SK-MEL-5 (cell line): ENCODE results near the gene SLC22A17. TPM values are rescaled to one million over a fixed set of nuclear protein-coding genes. Genes with fewer than 3 reads are reported as not detected.
A peak's percentile ranks its signal among the peaks of the same experiment; 100 is the strongest.
"Not testable (repeated sequence)": the region's sequence is repeated elsewhere in the genome, so short reads cannot be mapped to it uniquely, and the experiment has no call there.

Source experiments
- DNase-seq: peaks from one replicate; pipeline ENCODE4 v3.0.0-alpha.2; 2016; ENCODE audit warnings: low read depth, low spot score
- in situ Hi-C: cut with HindIII; loops from 2 replicates; pipeline ENCODE4 v1.10.0; 2016; ENCODE audit warnings: low sequenced_read_pairs, high pct_unique_total_duplicates, low pct_unique_long_range_greater_than_20kb
- polyA plus RNA-seq, 2 experiments: library from polyadenylated mRNA; depleted of rRNA; stranded (reverse); fragments of >200 nt; gene quantifications; 2 replicates each; pipeline ENCODE4 v1.2.3, GENCODE V29; 2015
- total RNA-seq: library from RNA; depleted of rRNA; stranded (reverse); fragments of >200 nt; shearing (Covaris generic); gene quantifications from 2 replicates; pipeline ENCODE4 v1.2.3, GENCODE V29; 2014; rRNA removed

The SLC22A17 gene
- total RNA-seq = 9.5 and 10.7 TPM in 2 replicates
- polyA plus RNA-seq (2015; cell fraction: cytosol; rRNA removed) = 16.8 and 18.6 TPM in 2 replicates
- 23.5 and 27.4 TPM in 2 replicates for polyA plus RNA-seq (2015; cell fraction: nucleus; rRNA removed)

GRCh38 chr14:23352506-23353432, at the start of gene SLC22A17:
Gene SLC22A17, minus strand, starts transcription at chr14:23352887.
- DNase-seq = peak; percentile 74
- in situ Hi-C loops = no loop called here

GRCh38 chr14:23401291-23401690, 48.6 kb upstream of the SLC22A17 start:
- in situ Hi-C loops = no loop called here
- DNase-seq = no peak

- DNase-seq, in situ Hi-C loops: not testable (repeated sequence)
These were observed 47.9 kb upstream of the SLC22A17 start for GRCh38 chr14:23400496-23401149.

- in situ Hi-C loops = no loop called here
- DNase-seq = no peak
These were observed 46.9 kb upstream of the SLC22A17 start for GRCh38 chr14:23399591-23399990.

GRCh38 chr14:23399136-23399535, 46.4 kb upstream of the SLC22A17 start:
- DNase-seq = no peak
- in situ Hi-C loops = no loop called here

GRCh38 chr14:23398348-23398747, 45.7 kb upstream of the SLC22A17 start:
- no peak for DNase-seq
- in situ Hi-C loops = no loop called here

- in situ Hi-C loops = no loop called here
These were observed 44.2 kb upstream of the SLC22A17 start for GRCh38 chr14:23396781-23397407.

GRCh38 chr14:23396126-23396525, 43.4 kb upstream of the SLC22A17 start:
- in situ Hi-C loops = no loop called here
- no peak for DNase-seq

More at GRCh38 chr14:23396781-23397407, 44.2 kb upstream of the SLC22A17 start:
- DNase-seq = no peak

- in situ Hi-C loops = no loop called here
These were observed 39.9 kb upstream of the SLC22A17 start for GRCh38 chr14:23392613-23393012.

GRCh38 chr14:23389871-23390270, 37.2 kb upstream of the SLC22A17 start:
- in situ Hi-C loops, DNase-seq: not testable (repeated sequence)

More at GRCh38 chr14:23392613-23393012, 39.9 kb upstream of the SLC22A17 start:
- DNase-seq = no peak

GRCh38 chr14:23389396-23389795, 36.7 kb upstream of the SLC22A17 start:
- no peak for DNase-seq
- in situ Hi-C loops = no loop called here

- in situ Hi-C loops = no loop called here
- no peak for DNase-seq
These were observed 36.3 kb upstream of the SLC22A17 start for GRCh38 chr14:23388996-23389395.

- DNase-seq = no peak
- in situ Hi-C loops = no loop called here
These were observed 35.5 kb upstream of the SLC22A17 start for GRCh38 chr14:23387916-23388882.

GRCh38 chr14:23386999-23387398, 34.3 kb upstream of the SLC22A17 start:
- in situ Hi-C loops = no loop called here
- no peak for DNase-seq

GRCh38 chr14:23386266-23386657, 33.6 kb upstream of the SLC22A17 start:
- in situ Hi-C loops, DNase-seq: not testable (repeated sequence)

- in situ Hi-C loops = no loop called here
- no peak for DNase-seq
These were observed 33.1 kb upstream of the SLC22A17 start for GRCh38 chr14:23385642-23386265.

GRCh38 chr14:23385244-23385641, 32.6 kb upstream of the SLC22A17 start:
- in situ Hi-C loops = no loop called here
- no peak for DNase-seq
